D721Med (cell line): Measurements from ENCODE around the gene OOEP.

Experiments used
- DNase-seq: peaks from one replicate; pipeline ENCODE4 v3.0.0; 2011; ENCODE audit warnings: low spot score; ENCODE audit not compliant: insufficient read length
- FAIRE-seq: peaks from 2 replicates; lab custom pipeline; 2011; peaks lifted over from hg19 to GRCh38; lab: Jason Lieb, UNC
- CTCF ChIP-seq: IDR thresholded peaks from 2 replicates; pipeline ENCODE4 v1.5.1; 2012; ENCODE audit warnings: mild to moderate bottlenecking, control low read depth; ENCODE audit not compliant: insufficient read depth; ENCODE audit errors: missing control alignments

OOEP gene

DNA sequence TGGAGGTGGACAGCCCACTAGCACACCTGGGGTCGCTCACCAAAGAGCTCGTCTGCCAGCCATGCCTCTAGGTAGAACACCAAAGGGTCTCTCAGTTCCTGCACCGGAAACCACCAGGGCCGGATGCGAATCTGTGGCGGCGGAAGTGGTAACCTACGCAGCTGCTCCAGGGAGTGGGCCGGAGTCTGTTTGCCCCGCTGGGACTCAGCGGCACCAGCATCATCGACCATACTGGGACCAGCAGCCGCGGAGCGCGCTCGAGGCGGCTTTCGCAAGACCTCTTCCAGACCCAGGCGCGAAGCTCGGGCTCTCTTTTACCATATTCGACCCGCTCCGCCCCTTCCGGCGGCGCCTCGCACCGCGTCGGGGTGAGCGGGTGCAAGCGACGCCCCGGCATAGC lies at the start of gene OOEP:
Gene OOEP, minus strand, starts transcription at position 335 of the 400 bp plus-strand sequence. Its CDS starts 105 bp downstream, at position 230.
- no peak for FAIRE-seq

GRCh38 chr6:73418081-73418741 lies 48.5 kb upstream of the OOEP start:
- TF ChIP-seq CTCF: no peak
- FAIRE-seq: no peak
- no peak for DNase-seq

More for the DNA sequence above, at the start of gene OOEP:
- DNase-seq: no peak
- no peak for TF ChIP-seq CTCF

GRCh38 chr6:73413102-73413501 lies 43.4 kb upstream of the OOEP start:
- TF ChIP-seq CTCF: no peak
- DNase-seq (no peak), FAIRE-seq (no peak)

DNA sequence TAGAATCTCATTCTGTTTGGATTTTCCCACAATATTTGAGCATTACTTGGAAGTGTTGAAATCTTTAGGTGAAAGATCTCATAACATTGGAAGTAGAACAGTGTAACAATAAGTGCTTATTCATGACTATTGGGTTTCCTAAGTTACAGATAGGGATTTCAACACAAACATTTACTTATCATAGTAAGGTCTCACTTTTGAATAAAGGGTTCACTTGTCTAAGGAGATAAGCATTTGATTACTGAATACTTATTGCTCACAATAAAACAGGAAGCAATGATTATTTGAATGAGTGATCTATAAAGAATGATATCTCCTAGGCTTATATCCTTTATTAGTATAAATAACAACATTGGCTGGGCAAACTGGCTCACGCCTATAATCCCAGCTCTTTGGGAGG lies 39.7 kb upstream of the OOEP start:
- TF ChIP-seq CTCF: no peak
- DNase-seq: no peak
- no peak for FAIRE-seq

- FAIRE-seq: no peak
- no peak for TF ChIP-seq CTCF
- DNase-seq: no peak
Measured at GRCh38 chr6:73400656-73401055, 31.0 kb upstream of the OOEP start.

DNA sequence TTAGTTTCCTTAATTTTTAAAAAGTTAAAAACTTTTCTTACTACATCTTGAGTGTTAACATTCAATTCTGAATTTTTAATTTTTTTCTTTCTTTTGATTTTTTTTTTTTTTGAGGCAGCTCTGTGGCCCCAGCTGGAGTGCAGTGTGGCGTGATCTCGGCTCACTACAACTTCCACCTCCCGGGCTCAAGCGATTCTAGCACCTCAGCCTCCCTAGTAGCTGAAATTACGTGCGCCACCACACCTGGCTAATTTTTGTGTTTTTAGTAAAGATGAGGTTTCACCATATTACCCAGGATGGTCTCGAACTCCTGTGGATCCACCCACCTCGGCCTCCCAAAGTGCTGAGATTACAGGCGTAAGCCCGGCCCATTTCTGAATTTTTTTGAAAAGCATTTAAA lies 26.2 kb upstream of the OOEP start:
- FAIRE-seq (no peak), DNase-seq (no peak)
- no peak for TF ChIP-seq CTCF

DNA sequence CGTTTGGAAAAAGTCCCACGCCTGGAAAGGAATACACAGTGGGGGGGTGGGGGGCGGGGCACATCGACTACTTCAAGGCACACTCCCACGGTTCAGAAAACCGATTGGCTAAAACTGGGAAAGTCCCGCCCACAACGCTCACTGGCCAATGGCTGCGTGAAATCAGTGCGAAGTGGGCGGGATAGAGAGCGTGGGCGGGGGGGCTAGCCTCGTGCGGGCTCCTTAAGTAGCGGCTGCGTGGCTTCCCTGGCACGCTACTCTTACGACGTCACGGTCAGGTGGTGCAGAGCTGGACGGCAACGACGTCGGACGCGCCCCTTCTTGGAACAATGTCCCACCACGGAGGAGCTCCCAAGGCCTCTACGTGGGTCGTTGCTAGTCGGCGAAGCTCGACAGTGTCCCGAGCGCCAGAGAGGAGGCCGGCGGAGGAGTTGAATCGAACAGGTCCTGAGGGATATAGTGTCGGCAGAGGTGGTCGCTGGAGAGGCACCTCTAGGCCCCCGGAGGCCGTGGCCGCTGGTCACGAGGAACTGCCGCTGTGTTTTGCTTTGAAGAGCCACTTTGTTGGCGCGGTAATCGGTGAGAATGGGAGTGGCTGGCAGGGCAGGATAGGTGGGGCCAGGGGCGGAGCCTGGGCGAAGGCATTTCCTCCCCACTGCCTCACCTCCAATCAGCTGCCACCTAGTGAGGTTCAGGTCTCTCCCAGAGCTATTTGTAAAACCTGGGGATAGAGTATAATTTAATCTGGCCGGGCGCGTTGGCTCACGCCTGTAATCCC lies 25.1 kb upstream of the OOEP start, which contains the start of gene DDX43:
Gene DDX43, plus strand, starts transcription at position 252 of the 778 bp plus-strand sequence. Its CDS starts 78 bp downstream, at position 330.
- no peak for TF ChIP-seq CTCF
- no peak for FAIRE-seq
- no peak for DNase-seq
